OCI-LY7 (cell line): Measurements from ENCODE around the gene PPARG. TPM values are rescaled to one million over a fixed set of nuclear protein-coding genes. Genes with fewer than 3 reads are reported as not detected.

Experiments used
- BruUV-seq: library from RNA; stranded (reverse); fragments of 400-500 nt; replicated peaks from 2 replicates; lab custom pipeline; 2021; lab: Mats Ljungman, UMichigan
- CTCF ChIA-PET: fragments of 300-600 bp; sonication (Branson Sonifier 250); formaldehyde crosslinking; loops from one replicate; lab custom pipeline; 2022; ENCODE audit warnings: antibody characterized with exemption; ENCODE audit not compliant: unreplicated experiment; lab: Charles Lee
- POLR2A ChIA-PET: fragments of 300-600 bp; sonication (Branson Sonifier 250); formaldehyde crosslinking; loops from one replicate; lab custom pipeline; 2022; ENCODE audit warnings: antibody characterized with exemption; lab: Charles Lee
- DNase-seq: peaks from one replicate; pipeline ENCODE4 v3.0.0-alpha.2; 2015; ENCODE audit warnings: low spot score
- H2AFZ ChIP-seq: fragments of 200-600 bp; sonication (generic), shearing (Covaris generic); 2 replicates; pipeline ENCODE4 v1.6.1; 2014; ENCODE audit warnings: mild to moderate bottlenecking, antibody characterized with exemption, low read length, moderate library complexity
- H3K27ac ChIP-seq: fragments of 200-600 bp; sonication (generic); 2 replicates; pipeline ENCODE4 v1.5.1; 2014; ENCODE audit warnings: mixed run types, low read depth, mild to moderate bottlenecking, moderate library complexity, low read length, inconsistent platforms; ENCODE audit not compliant: poor library complexity, severe bottlenecking
- H3K36me3 ChIP-seq: fragments of 200-600 bp; sonication (generic); 2 replicates; pipeline ENCODE4 v1.6.1; 2014; ENCODE audit warnings: mild to moderate bottlenecking, antibody characterized with exemption, low read length, moderate library complexity, mixed read lengths; ENCODE audit not compliant: insufficient read depth
- H3K4me1 ChIP-seq: fragments of 200-600 bp; sonication (generic); 2 replicates; pipeline ENCODE4 v1.5.1; 2014; ENCODE audit warnings: mild to moderate bottlenecking, low read length; ENCODE audit not compliant: insufficient read depth, poor library complexity, severe bottlenecking
- H3K4me2 ChIP-seq: fragments of 200-600 bp; sonication (generic); 2 replicates; pipeline ENCODE4 v1.6.1; 2014; ENCODE audit warnings: mild to moderate bottlenecking, low read length
- H3K4me3 ChIP-seq: fragments of 200-600 bp; sonication (generic); 2 replicates; pipeline ENCODE4 v1.5.1; 2014; ENCODE audit warnings: mild to moderate bottlenecking, low read depth, low read length; ENCODE audit not compliant: poor library complexity, severe bottlenecking
- H3K79me2 ChIP-seq: fragments of 200-600 bp; sonication (generic); 2 replicates; pipeline ENCODE4 v1.6.1; 2016; ENCODE audit warnings: low read depth, mild to moderate bottlenecking, low read length, moderate library complexity, mixed read lengths; ENCODE audit not compliant: insufficient read depth
- H3K9me2 ChIP-seq: fragments of 200-600 bp; sonication (generic); 2 replicates; pipeline ENCODE4 v1.6.1; 2016; ENCODE audit warnings: mild to moderate bottlenecking, low read length, mixed read lengths; ENCODE audit not compliant: insufficient read depth
- H3K9me3 ChIP-seq: fragments of 200-600 bp; sonication (generic); 2 replicates; pipeline ENCODE4 v1.6.1; 2014; ENCODE audit warnings: mild to moderate bottlenecking, mixed run types, low read length, mixed read lengths
- H4K20me1 ChIP-seq: fragments of 200-600 bp; sonication (generic); 2 replicates; pipeline ENCODE4 v1.6.1; 2014; ENCODE audit warnings: mild to moderate bottlenecking, antibody characterized with exemption, low read length, moderate library complexity, mixed read lengths; ENCODE audit not compliant: insufficient read depth
- CTCF ChIP-seq: fragments of 200-600 bp; sonication (generic); conservative IDR thresholded peaks from 2 replicates; pipeline ENCODE4 v1.5.1; 2014; ENCODE audit warnings: mild to moderate bottlenecking, antibody characterized with exemption, low read length, moderate library complexity, mixed read lengths
- EZH2phosphoT487 ChIP-seq: fragments of 200-600 bp; sonication (generic); IDR thresholded peaks from 2 replicates; pipeline ENCODE4 v1.6.1; 2018; ENCODE audit warnings: low read depth, borderline replicate concordance, mild to moderate bottlenecking, mixed run types, antibody characterized with exemption, low read length, moderate library complexity, mixed read lengths
- intact Hi-C: fragments of 100-400 bp; cut with micrococcal nuclease; formaldehyde crosslinking; loops from one replicate; pipeline ENCODE4 v1.10.0; 2022; ENCODE audit not compliant: unreplicated experiment
- total RNA-seq, 2 experiments: library from RNA; depleted of rRNA in 1 of 2; stranded (reverse); fragments of >200 nt in 1 of 2; shearing (Covaris generic) in 1 of 2; gene quantifications; 2 replicates each; pipeline ENCODE4 v1.2.3, GENCODE V29; 2014 to 2022

PPARG gene
- total RNA-seq, 2 experiments from 2014 or later = not detected

GRCh38 chr3:12405432-12406272, 116.8 kb downstream of the PPARG start:
- no TSS peak for BruUV-seq
- DNase-seq = no peak
- Histone ChIP-seq H3K36me3 (no peaks in the 10 kb centered on the region), H3K27ac (no peak overlapping the region), H3K9me2 (no peaks in the 10 kb centered on the region), H3K4me1 (no peaks in the 10 kb centered on the region), H3K79me2 (no peaks in the 10 kb centered on the region), H4K20me1 (no peaks in the 10 kb centered on the region), H2AFZ (no peak overlapping the region), H3K9me3 (no peaks in the 10 kb centered on the region), H3K4me2 (no peak overlapping the region), H3K4me3 (no peak overlapping the region)
- TF ChIP-seq CTCF (no peak), EZH2phosphoT487 (no peak)
- ChIA-PET POLR2A (no interaction called here), CTCF (no interaction called here)
- intact Hi-C loops = no loop called here

- TF ChIP-seq EZH2phosphoT487 (no peak), CTCF (no peak)
- intact Hi-C loops = no loop called here
- Histone ChIP-seq H3K27ac (no peak overlapping the region), H3K4me2 (no peak overlapping the region), H3K4me3 (no peak overlapping the region), H4K20me1 (no peaks in the 10 kb centered on the region), H3K79me2 (no peaks in the 10 kb centered on the region), H2AFZ (no peak overlapping the region), H3K9me2 (no peaks in the 10 kb centered on the region), H3K36me3 (no peaks in the 10 kb centered on the region), H3K9me3 (no peaks in the 10 kb centered on the region), H3K4me1 (no peaks in the 10 kb centered on the region)
- ChIA-PET POLR2A (no interaction called here), CTCF (no interaction called here)
- no peak for DNase-seq
- BruUV-seq = no TSS peak
Measured at GRCh38 chr3:12408984-12409683, 120.3 kb downstream of the PPARG start.
